Measurements from ENCODE around the gene LIAS.
"Not testable (repeated sequence)": the region's sequence is repeated elsewhere in the genome, so short reads cannot be mapped to it uniquely, and the experiment has no call there.

LIAS gene

DNA sequence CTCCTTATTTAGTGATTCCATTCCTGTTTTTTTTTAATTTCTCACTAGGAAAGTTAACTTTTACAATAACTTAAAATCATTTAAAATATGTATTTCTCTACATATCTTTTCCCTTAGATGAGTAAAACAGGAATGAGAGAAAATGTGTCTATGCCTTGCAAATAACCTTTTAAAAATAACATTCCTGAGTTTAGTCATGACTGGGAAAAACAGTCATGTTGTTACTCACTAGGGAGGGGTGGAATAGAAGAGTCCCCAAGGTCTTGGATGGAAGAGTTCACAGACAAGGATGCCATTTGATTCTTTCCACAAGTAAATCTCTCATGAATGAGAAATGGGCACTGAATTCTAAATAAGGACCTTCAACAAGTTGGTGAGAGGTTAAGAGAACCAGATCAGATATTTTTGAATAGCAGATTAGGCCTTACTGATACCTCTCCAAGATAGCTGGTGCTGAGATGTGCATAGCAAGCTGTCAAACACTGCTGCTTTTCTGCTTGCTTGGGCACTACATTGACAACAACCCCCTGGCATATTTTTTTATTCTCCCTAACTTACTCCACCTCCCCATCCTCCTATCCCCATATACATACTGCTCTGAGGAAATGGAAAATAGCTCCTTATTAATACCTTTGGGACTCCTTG, 43.3 kb downstream of the LIAS start:
- Histone ChIP-seq H3K4me3 (ENCODE audit: low read length) (no peak overlapping the region), H4K20me1 (ENCODE audit: insufficient read depth, low read length) (no peaks in the 10 kb centered on the region), H3K27ac (ENCODE audit: low read length) (no peak overlapping the region), H3K4me1 (ENCODE audit: low read length) (no peaks in the 10 kb centered on the region), H3K36me3 (replicated peaks; ENCODE audit: low read depth, low read length) (peaks cover 46% of the 10 kb centered on the region), H2AFZ (ENCODE audit: low read depth, low read length) (no peak overlapping the region), H3K79me2 (ENCODE audit: low read length) (no peaks in the 10 kb centered on the region), H3K9me3 (ENCODE audit: insufficient read depth, low read length) (no peaks in the 10 kb centered on the region), H3K27me3 (ENCODE audit: low read depth, low read length) (no peaks in the 10 kb centered on the region), H3K9ac (ENCODE audit: low read length) (no peak overlapping the region), H3K4me2 (ENCODE audit: low read length) (no peak overlapping the region)
- TF ChIP-seq, protein P1, sequence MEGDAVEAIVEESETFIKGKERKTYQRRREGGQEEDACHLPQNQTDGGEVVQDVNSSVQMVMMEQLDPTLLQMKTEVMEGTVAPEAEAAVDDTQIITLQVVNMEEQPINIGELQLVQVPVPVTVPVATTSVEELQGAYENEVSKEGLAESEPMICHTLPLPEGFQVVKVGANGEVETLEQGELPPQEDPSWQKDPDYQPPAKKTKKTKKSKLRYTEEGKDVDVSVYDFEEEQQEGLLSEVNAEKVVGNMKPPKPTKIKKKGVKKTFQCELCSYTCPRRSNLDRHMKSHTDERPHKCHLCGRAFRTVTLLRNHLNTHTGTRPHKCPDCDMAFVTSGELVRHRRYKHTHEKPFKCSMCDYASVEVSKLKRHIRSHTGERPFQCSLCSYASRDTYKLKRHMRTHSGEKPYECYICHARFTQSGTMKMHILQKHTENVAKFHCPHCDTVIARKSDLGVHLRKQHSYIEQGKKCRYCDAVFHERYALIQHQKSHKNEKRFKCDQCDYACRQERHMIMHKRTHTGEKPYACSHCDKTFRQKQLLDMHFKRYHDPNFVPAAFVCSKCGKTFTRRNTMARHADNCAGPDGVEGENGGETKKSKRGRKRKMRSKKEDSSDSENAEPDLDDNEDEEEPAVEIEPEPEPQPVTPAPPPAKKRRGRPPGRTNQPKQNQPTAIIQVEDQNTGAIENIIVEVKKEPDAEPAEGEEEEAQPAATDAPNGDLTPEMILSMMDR (IDR thresholded peaks at IDR 0.05; ENCODE audit: low read depth, low read length): no peak
- no peak for TF ChIP-seq EZH2phosphoT487 (IDR thresholded peaks at IDR 0.05; ENCODE audit: low read depth)

DNA sequence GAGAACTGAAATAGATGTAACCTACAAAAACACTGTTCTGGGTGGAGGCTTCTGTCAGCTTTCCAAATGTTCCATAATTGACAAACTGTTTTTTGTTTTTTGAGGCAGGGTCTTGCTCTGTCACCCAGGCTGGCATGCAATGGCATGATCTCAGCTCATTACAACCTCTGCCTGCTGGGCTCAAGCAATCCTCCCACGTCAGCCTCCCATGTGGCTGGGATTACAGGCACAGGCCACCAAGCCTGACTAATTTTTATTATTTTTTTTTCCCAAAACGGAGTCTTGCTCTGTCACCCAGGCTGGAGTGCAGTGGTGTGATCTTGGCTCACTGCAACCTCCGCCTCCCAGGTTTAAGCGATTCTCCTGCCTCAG, 43.8 kb downstream of the LIAS start:
- not testable (repeated sequence) for H3K9me3 ChIP-seq (ENCODE audit: insufficient read depth, low read length); H3K4me3 ChIP-seq (ENCODE audit: low read length); H2AFZ ChIP-seq (ENCODE audit: low read depth, low read length); H3K79me2 ChIP-seq (ENCODE audit: low read length); H3K4me2 ChIP-seq (ENCODE audit: low read length); H3K4me1 ChIP-seq (ENCODE audit: low read length); H4K20me1 ChIP-seq (ENCODE audit: insufficient read depth, low read length); H3K9ac ChIP-seq (ENCODE audit: low read length); H3K27me3 ChIP-seq (ENCODE audit: low read depth, low read length); H3K27ac ChIP-seq (ENCODE audit: low read length)
- peaks cover 51% of the 10 kb centered on the region for H3K36me3 ChIP-seq (replicated peaks; ENCODE audit: low read depth, low read length)

DNA sequence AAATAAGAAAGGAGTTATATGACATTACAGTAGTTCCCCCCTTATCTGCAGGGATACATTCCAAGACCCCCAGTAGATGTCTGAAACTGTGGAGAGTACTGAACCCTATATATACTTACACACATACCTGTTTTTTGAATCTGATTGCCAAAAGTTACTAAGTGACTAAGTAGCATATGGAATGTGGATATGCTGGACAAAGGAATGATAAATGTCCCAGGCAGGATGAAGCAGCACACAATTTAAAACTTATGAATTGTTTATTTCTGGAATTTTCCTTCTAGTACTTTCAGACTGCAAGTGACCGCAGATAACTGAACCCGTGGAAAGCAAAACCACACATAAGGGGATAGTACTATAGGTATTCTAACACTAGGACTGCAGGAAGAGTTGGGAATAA, 45.7 kb downstream of the LIAS start:
- Histone ChIP-seq H2AFZ (ENCODE audit: low read depth, low read length) (no peak overlapping the region), H3K4me2 (ENCODE audit: low read length) (no peak overlapping the region), H3K4me1 (ENCODE audit: low read length) (no peaks in the 10 kb centered on the region), H3K27ac (ENCODE audit: low read length) (no peak overlapping the region), H3K79me2 (ENCODE audit: low read length) (no peaks in the 10 kb centered on the region), H4K20me1 (ENCODE audit: insufficient read depth, low read length) (no peaks in the 10 kb centered on the region), H3K9me3 (ENCODE audit: insufficient read depth, low read length) (no peaks in the 10 kb centered on the region), H3K9ac (ENCODE audit: low read length) (no peak overlapping the region), H3K4me3 (ENCODE audit: low read length) (no peak overlapping the region), H3K36me3 (replicated peaks; ENCODE audit: low read depth, low read length) (peaks cover 59% of the 10 kb centered on the region), H3K27me3 (ENCODE audit: low read depth, low read length) (no peaks in the 10 kb centered on the region)
- TF ChIP-seq, protein P1 (IDR thresholded peaks at IDR 0.05; ENCODE audit: low read depth, low read length): no peak
- no peak for TF ChIP-seq EZH2phosphoT487 (IDR thresholded peaks at IDR 0.05; ENCODE audit: low read depth)

DNA sequence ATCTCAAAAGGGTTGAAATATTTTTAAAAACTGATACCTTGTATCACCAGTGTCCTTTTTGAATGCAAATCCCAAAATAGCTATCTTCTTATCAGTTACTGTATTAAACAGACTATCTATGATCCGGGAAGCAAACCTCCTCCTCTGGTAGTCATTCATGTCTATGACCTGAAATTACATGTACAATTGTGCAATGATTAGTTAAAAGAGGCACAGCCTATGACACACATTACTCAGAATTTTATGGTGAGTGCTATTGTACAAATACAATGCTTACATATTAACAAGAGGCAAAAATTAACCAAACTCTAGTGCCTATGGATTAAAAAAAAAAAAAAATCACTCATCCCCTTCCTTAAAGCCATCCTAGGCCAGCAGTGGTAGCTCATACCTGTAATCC, 46.7 kb downstream of the LIAS start:
- no peaks in the 10 kb centered on the region for H3K79me2 ChIP-seq (ENCODE audit: low read length)
- peaks cover 67% of the 10 kb centered on the region for H3K36me3 ChIP-seq (replicated peaks; ENCODE audit: low read depth, low read length)
- no peaks in the 10 kb centered on the region for H4K20me1 ChIP-seq (ENCODE audit: insufficient read depth, low read length)
- no peak overlapping the region for H3K9ac ChIP-seq (ENCODE audit: low read length)
- no peak overlapping the region for H3K4me2 ChIP-seq (ENCODE audit: low read length)
- no peaks in the 10 kb centered on the region for H3K27me3 ChIP-seq (ENCODE audit: low read depth, low read length)
- no peaks in the 10 kb centered on the region for H3K4me1 ChIP-seq (ENCODE audit: low read length)
- H2AFZ ChIP-seq (ENCODE audit: low read depth, low read length): no peak overlapping the region
- TF ChIP-seq EZH2phosphoT487 (IDR thresholded peaks at IDR 0.05; ENCODE audit: low read depth): no peak
- TF ChIP-seq, protein P1 (IDR thresholded peaks at IDR 0.05; ENCODE audit: low read depth, low read length): no peak
- H3K27ac ChIP-seq (ENCODE audit: low read length): no peak overlapping the region
- no peaks in the 10 kb centered on the region for H3K9me3 ChIP-seq (ENCODE audit: insufficient read depth, low read length)
- no peak overlapping the region for H3K4me3 ChIP-seq (ENCODE audit: low read length)
